DND-41 (cell line): ENCODE data around the gene MARVELD2.
"Not testable (repeated sequence)": the region's sequence is repeated elsewhere in the genome, so short reads cannot be mapped to it uniquely, and the experiment has no call there.

Source experiments
- ATAC-seq: fragments of 200-7000 bp; cut with Tn5 transposase; 3 replicates; pipeline ENCODE4 v1.9.1; 2021; ENCODE audit warnings: low read depth; ENCODE audit not compliant: insufficient read depth
- DNase-seq: peaks from one replicate; pipeline ENCODE4 v3.0.0-alpha.2; 2020
- H2AFZ ChIP-seq: 2 replicates; pipeline ENCODE4 v1.6.0; 2012; ENCODE audit warnings: low read depth, low read length
- H3K27ac ChIP-seq: 2 replicates; pipeline ENCODE4 v1.5.1; 2012; ENCODE audit warnings: low read length, inconsistent platforms
- H3K27me3 ChIP-seq: fragments of 200-600 bp; sonication (generic); 2 replicates; pipeline ENCODE4 v1.6.0; 2012; ENCODE audit warnings: low read length, mild to moderate bottlenecking, inconsistent platforms; ENCODE audit not compliant: insufficient read depth, poor library complexity
- H3K36me3 ChIP-seq: 2 replicates; pipeline ENCODE4 v1.5.1; 2012; ENCODE audit warnings: low read length, inconsistent platforms; ENCODE audit not compliant: insufficient read depth
- H3K4me1 ChIP-seq: 2 replicates; pipeline ENCODE4 v1.5.1; 2012; ENCODE audit warnings: mild to moderate bottlenecking, low read length; ENCODE audit not compliant: insufficient read depth
- H3K4me2 ChIP-seq: 2 replicates; pipeline ENCODE4 v1.6.0; 2012; ENCODE audit warnings: mild to moderate bottlenecking, moderate library complexity, low read length, inconsistent platforms; ENCODE audit not compliant: insufficient read depth
- H3K4me3 ChIP-seq, 2 experiments: fragments of 200-600 bp in 1 of 2; shearing (Covaris generic) in 1 of 2; 2 replicates each; pipeline ENCODE4 v1.5.1; 2012 to 2016; ENCODE audit warnings: inconsistent platforms in 2 of 2, low read length in 2 of 2, mild to moderate bottlenecking in 2 of 2, low read depth in 1 of 2, moderate library complexity in 1 of 2
- H3K79me2 ChIP-seq: 2 replicates; pipeline ENCODE4 v1.6.0; 2012; ENCODE audit warnings: low read length, inconsistent platforms; ENCODE audit not compliant: insufficient read depth
- H3K9ac ChIP-seq: 2 replicates; pipeline ENCODE4 v1.6.0; 2012; ENCODE audit warnings: low read depth, mild to moderate bottlenecking, inconsistent platforms, low read length, moderate library complexity
- H3K9me3 ChIP-seq: 2 replicates; pipeline ENCODE4 v1.5.1; 2012; ENCODE audit warnings: low read length, moderate library complexity, mild to moderate bottlenecking, inconsistent platforms; ENCODE audit not compliant: insufficient read depth, severe bottlenecking
- H4K20me1 ChIP-seq: 2 replicates; pipeline ENCODE4 v1.6.0; 2012; ENCODE audit warnings: low read length; ENCODE audit not compliant: insufficient read depth
- EZH2 ChIP-seq: IDR thresholded peaks from 3 replicates; pipeline ENCODE4 v1.6.1; 2012; ENCODE audit warnings: borderline replicate concordance, low read depth, mild to moderate bottlenecking, moderate library complexity, low read length, inconsistent platforms; ENCODE audit not compliant: severe bottlenecking
- TF ChIP-seq, protein P1 (sequence below): IDR thresholded peaks from 2 replicates; pipeline ENCODE4 v1.5.1; 2012; ENCODE audit warnings: borderline replicate concordance, low read length, moderate library complexity, mild to moderate bottlenecking; ENCODE audit not compliant: poor library complexity, severe bottlenecking; ENCODE audit errors: extremely low read depth

The MARVELD2 gene

GRCh38 chr5:69444127-69444754 lies 29.3 kb downstream of the MARVELD2 start:
- no peak for ATAC-seq
- no peak for DNase-seq
- H2AFZ ChIP-seq: peak overlapping the region; percentile 1; the same call in 1 of the 2 replicates
- no peak overlapping the region for H3K27ac ChIP-seq
- H3K4me1 ChIP-seq: no peaks in the 10 kb centered on the region
- no peak overlapping the region for H3K4me2 ChIP-seq
- no peak overlapping the region for H3K9ac ChIP-seq
- no peak overlapping the region for H3K4me3 ChIP-seq
- no peaks in the 10 kb centered on the region for H3K27me3 ChIP-seq
- no peak for TF ChIP-seq EZH2
- TF ChIP-seq, protein P1, sequence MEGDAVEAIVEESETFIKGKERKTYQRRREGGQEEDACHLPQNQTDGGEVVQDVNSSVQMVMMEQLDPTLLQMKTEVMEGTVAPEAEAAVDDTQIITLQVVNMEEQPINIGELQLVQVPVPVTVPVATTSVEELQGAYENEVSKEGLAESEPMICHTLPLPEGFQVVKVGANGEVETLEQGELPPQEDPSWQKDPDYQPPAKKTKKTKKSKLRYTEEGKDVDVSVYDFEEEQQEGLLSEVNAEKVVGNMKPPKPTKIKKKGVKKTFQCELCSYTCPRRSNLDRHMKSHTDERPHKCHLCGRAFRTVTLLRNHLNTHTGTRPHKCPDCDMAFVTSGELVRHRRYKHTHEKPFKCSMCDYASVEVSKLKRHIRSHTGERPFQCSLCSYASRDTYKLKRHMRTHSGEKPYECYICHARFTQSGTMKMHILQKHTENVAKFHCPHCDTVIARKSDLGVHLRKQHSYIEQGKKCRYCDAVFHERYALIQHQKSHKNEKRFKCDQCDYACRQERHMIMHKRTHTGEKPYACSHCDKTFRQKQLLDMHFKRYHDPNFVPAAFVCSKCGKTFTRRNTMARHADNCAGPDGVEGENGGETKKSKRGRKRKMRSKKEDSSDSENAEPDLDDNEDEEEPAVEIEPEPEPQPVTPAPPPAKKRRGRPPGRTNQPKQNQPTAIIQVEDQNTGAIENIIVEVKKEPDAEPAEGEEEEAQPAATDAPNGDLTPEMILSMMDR: no peak
- no peaks in the 10 kb centered on the region for H3K9me3 ChIP-seq
- H3K36me3 ChIP-seq: no peaks in the 10 kb centered on the region
- no peaks in the 10 kb centered on the region for H4K20me1 ChIP-seq
- no peaks in the 10 kb centered on the region for H3K79me2 ChIP-seq

- H4K20me1 ChIP-seq: no peaks in the 10 kb centered on the region
- no peak overlapping the region for H3K4me3 ChIP-seq
- no peaks in the 10 kb centered on the region for H3K36me3 ChIP-seq
- DNase-seq (no peak), ATAC-seq (no peak)
- H2AFZ ChIP-seq: no peak overlapping the region
- no peaks in the 10 kb centered on the region for H3K9me3 ChIP-seq
- H3K79me2 ChIP-seq: no peaks in the 10 kb centered on the region
- TF ChIP-seq, protein P1: no peak
- no peak for TF ChIP-seq EZH2
- no peaks in the 10 kb centered on the region for H3K4me1 ChIP-seq
- H3K27me3 ChIP-seq: no peaks in the 10 kb centered on the region
- H3K9ac ChIP-seq: no peak overlapping the region
- H3K27ac ChIP-seq: no peak overlapping the region
- no peak overlapping the region for H3K4me2 ChIP-seq
These were observed 34.6 kb downstream of the MARVELD2 start for GRCh38 chr5:69449511-69449910.

DNA sequence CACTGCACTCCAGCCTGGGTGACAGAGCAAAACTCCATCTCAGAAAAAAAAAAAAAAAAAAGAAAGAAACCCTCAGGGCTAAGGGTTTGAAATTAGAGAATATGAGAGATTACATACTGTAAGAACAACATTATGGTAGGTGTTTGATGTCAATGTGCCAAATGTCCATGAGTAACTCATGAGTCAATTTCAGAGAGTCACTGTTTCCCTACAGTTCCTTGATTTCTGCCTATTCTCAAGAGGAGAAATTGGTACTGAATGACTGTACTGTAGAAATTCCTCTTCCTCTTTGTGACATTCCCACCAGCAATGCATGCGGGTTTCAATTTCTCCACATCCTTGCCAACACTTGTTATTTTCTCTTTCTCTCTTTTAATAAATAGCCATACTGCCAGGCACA lies 35.2 kb downstream of the MARVELD2 start:
- Histone ChIP-seq H4K20me1 (no peaks in the 10 kb centered on the region), H3K79me2 (no peaks in the 10 kb centered on the region), H3K9me3 (no peaks in the 10 kb centered on the region), H3K27me3 (no peaks in the 10 kb centered on the region), H3K36me3 (no peaks in the 10 kb centered on the region), H3K27ac (no peak overlapping the region), H3K4me3 (no peak overlapping the region), H2AFZ (no peak overlapping the region), H3K4me2 (no peak overlapping the region), H3K4me1 (no peaks in the 10 kb centered on the region), H3K9ac (no peak overlapping the region)
- TF ChIP-seq EZH2: no peak
- TF ChIP-seq, protein P1: no peak
- DNase-seq (no peak), ATAC-seq (no peak)

DNA sequence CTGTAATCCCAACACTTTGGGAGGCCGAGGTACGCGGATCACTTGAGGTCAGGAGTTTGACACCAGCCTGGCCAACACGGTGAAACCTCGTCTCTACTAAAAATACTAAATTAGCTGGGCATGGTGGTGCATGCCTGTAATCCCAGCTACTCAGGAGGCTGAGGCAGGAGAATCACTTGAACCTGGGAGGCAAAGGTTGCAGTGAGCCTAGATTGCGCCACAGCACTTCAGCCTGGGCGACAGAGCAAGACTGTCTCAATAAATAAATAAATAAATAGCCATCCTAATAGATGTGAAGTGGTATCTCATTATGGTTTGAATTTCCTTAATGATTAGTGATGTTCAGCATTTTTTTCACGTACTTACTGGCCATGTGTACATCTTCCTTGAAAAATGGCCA lies 35.6 kb downstream of the MARVELD2 start:
- H4K20me1 ChIP-seq, ATAC-seq, H3K79me2 ChIP-seq, H3K4me1 ChIP-seq, H3K36me3 ChIP-seq, H3K9me3 ChIP-seq, H3K4me2 ChIP-seq, H3K27me3 ChIP-seq, H3K4me3 ChIP-seq, DNase-seq, H2AFZ ChIP-seq, H3K27ac ChIP-seq, H3K9ac ChIP-seq: not testable (repeated sequence)
